Transverse colon (tissue), 4 donors: ENCODE data around the gene IFITM10. TPM values are rescaled to one million over a fixed set of nuclear protein-coding genes. Genes with fewer than 3 reads are reported as not detected.

Experiments
- DNase-seq: peaks from one replicate; pipeline ENCODE4 v3.0.0-alpha.2; 2019
- H3K27ac ChIP-seq, 4 donors: fragments of 200-600 bp; sonication (generic); 2 replicates each; pipeline ENCODE4 v1.5.1; 2016 to 2018; ENCODE audit warnings: inconsistent platforms in 4 of 4
- H3K27me3 ChIP-seq: fragments of 200-600 bp; sonication (generic); 2 replicates; pipeline ENCODE4 v1.5.1; 2017; ENCODE audit warnings: inconsistent platforms
- H3K36me3 ChIP-seq, 4 donors: fragments of 200-600 bp; sonication (generic); 2 replicates each; pipeline ENCODE4 v1.5.1; 2017 to 2019; ENCODE audit warnings: inconsistent platforms in 4 of 4
- H3K4me1 ChIP-seq, 4 donors: fragments of 200-600 bp; sonication (generic); 2 replicates each; pipeline ENCODE4 v1.5.1; 2017 to 2020; ENCODE audit warnings: inconsistent platforms in 4 of 4
- H3K4me3 ChIP-seq, 4 donors: fragments of 200-600 bp; sonication (generic); 1 replicate in 1 of 4; 2 replicates in 3 of 4; pipeline versions ENCODE4 v1.5.1 to v1.6.1; 2017 to 2019; ENCODE audit warnings: inconsistent platforms in 4 of 4
- H3K9me3 ChIP-seq, 2 donors: fragments of 200-600 bp; sonication (generic); 2 replicates each; pipeline ENCODE4 v1.5.1; 2017 to 2019; ENCODE audit warnings: inconsistent platforms in 2 of 2
- CTCF ChIP-seq, 5 experiments: fragments of 200-600 bp in 3 of 5; fragments of 450-650 bp in 2 of 5; sonication (generic) in 3 of 5; IDR thresholded peaks; 1 replicate in 2 of 5; 2 replicates in 3 of 5; pipeline ENCODE4 v1.5.1; 2016 to 2017; ENCODE audit warnings: antibody characterized with exemption in 5 of 5, inconsistent platforms in 3 of 5, mild to moderate bottlenecking in 2 of 5, moderate library complexity in 1 of 5
- EP300 ChIP-seq: sonication (generic); formaldehyde crosslinking; IDR thresholded peaks from one replicate; pipeline ENCODE4 v1.6.1; 2017; ENCODE audit warnings: antibody characterized with exemption, low read depth
- POLR2A ChIP-seq: fragments of 450-650 bp; IDR thresholded peaks from one replicate; pipeline ENCODE4 v1.6.1; 2016; ENCODE audit warnings: antibody characterized with exemption, mild to moderate bottlenecking, moderate library complexity
- POLR2AphosphoS5 ChIP-seq, 3 donors: sonication (generic); formaldehyde crosslinking; IDR thresholded peaks; one replicate each; pipeline ENCODE4 v1.6.1; 2016; ENCODE audit warnings: antibody characterized with exemption in 3 of 3
- WGBS, 2 donors: methylation state at CpG; one replicate each; pipeline ENCODE4 v1.1.5; 2018; ENCODE audit warnings: low coverage in 1 of 2; 5-methylcytosine and 5-hydroxymethylcytosine counted together
- in situ Hi-C, 4 donors: fragments of 200-750 bp; cut with MboI; loops; one replicate each; pipeline versions ENCODE4 v1.15.0 to v1.15.1; 2017; ENCODE audit warnings: low sequenced_read_pairs in 3 of 4, low pct_ligation_motif_present in 1 of 4, low pct_unique_long_range_greater_than_20kb in 1 of 4
- intact Hi-C: fragments of 100-400 bp; cut with DNase I; formaldehyde crosslinking; loops from one replicate; pipeline ENCODE4 v1.15.1; 2023; ENCODE audit warnings: low total_unique reads
- total RNA-seq, 4 donors: library from RNA; depleted of rRNA; stranded (reverse); fragments of >200 nt; gene quantifications; one replicate each; pipeline ENCODE4 v1.1.0, GENCODE V29; 2016

IFITM10 gene
- total RNA-seq, 4 donors from 2014 or later, result 0.68 to 13.5 (median 1.3) TPM

GRCh38 chr11:1736447-1736992 lies 13.9 kb downstream of the IFITM10 start:
- DNase-seq, result no peak
- H3K4me1 ChIP-seq, result no peaks in the 10 kb centered on the region
- peaks cover 0 to 5% of the 10 kb centered on the region in 2 donors for H3K9me3 ChIP-seq
- intact Hi-C loops, result no loop called here
- no peak overlapping the region for H3K4me3 ChIP-seq
- peaks cover 60% of the 10 kb centered on the region for H3K27me3 ChIP-seq
- no peaks in the 10 kb centered on the region for H3K36me3 ChIP-seq
- H3K27ac ChIP-seq, result no peak overlapping the region
- TF ChIP-seq CTCF (IDR thresholded peaks at IDR 0.05), result no peak
- TF ChIP-seq EP300, result no peak
- peak; percentile 15 for TF ChIP-seq POLR2A
- in situ Hi-C loops, result no loop called here
- 64 to 68% methylated on average over 3 of the region's 3 CpGs for WGBS, 2 donors

- intact Hi-C loops, result no loop called here
- WGBS, 2 donors, result 80 to 83% methylated on average over 6 to 16 of the region's 16 CpGs
- no peak overlapping the region for H3K27ac ChIP-seq
- no peaks in the 10 kb centered on the region for H3K4me1 ChIP-seq
- in situ Hi-C loops, result no loop called here
- no peak for TF ChIP-seq POLR2A
- DNase-seq, result no peak
- no peak overlapping the region for H3K4me3 ChIP-seq
- peaks cover 63% of the 10 kb centered on the region for H3K27me3 ChIP-seq
- H3K36me3 ChIP-seq, result no peaks in the 10 kb centered on the region
- H3K9me3 ChIP-seq, result peaks cover 0 to 5% of the 10 kb centered on the region in 2 donors
Measured at GRCh38 chr11:1735271-1735670, 15.1 kb downstream of the IFITM10 start.

- intact Hi-C loops (no loop called here), in situ Hi-C loops (no loop called here)
- H3K27ac ChIP-seq, result no peak overlapping the region
- H3K4me1 ChIP-seq, result no peaks in the 10 kb centered on the region
- no peak overlapping the region for H3K4me3 ChIP-seq
- DNase-seq, result no peak
- peaks cover 0 to 5% of the 10 kb centered on the region in 2 donors for H3K9me3 ChIP-seq
- TF ChIP-seq EP300 (no peak), POLR2AphosphoS5 (IDR thresholded peaks at IDR 0.05) (no peak), POLR2A (no peak)
- H3K27me3 ChIP-seq, result peaks cover 70% of the 10 kb centered on the region
- no peaks in the 10 kb centered on the region for H3K36me3 ChIP-seq
- WGBS, 2 donors, result 76% methylated on average over 7 of the region's 10 CpGs; no CpG with 5 or more reads in 1 of the 2 donors
Measured at GRCh38 chr11:1734641-1735081, 15.7 kb downstream of the IFITM10 start.

GRCh38 chr11:1733716-1734640 lies 16.4 kb downstream of the IFITM10 start:
- no peak for DNase-seq
- H3K36me3 ChIP-seq, result no peaks in the 10 kb centered on the region
- WGBS, 2 donors, result 19 to 72% methylated on average over 3 to 26 of the region's 28 CpGs
- intact Hi-C loops, result no loop called here
- no peaks in the 10 kb centered on the region for H3K4me1 ChIP-seq
- in situ Hi-C loops, result no loop called here
- TF ChIP-seq EP300 (no peak), CTCF (IDR thresholded peaks at IDR 0.05) (no peak), POLR2AphosphoS5 (IDR thresholded peaks at IDR 0.05) (no peak), POLR2A (no peak)
- peaks cover 72% of the 10 kb centered on the region for H3K27me3 ChIP-seq
- H3K9me3 ChIP-seq, result peaks cover 0 to 5% of the 10 kb centered on the region in 2 donors
- no peak overlapping the region for H3K4me3 ChIP-seq
- no peak overlapping the region for H3K27ac ChIP-seq

- Histone ChIP-seq H3K36me3 (no peaks in the 10 kb centered on the region), H3K4me3 (no peak overlapping the region), H3K27ac (no peak overlapping the region), H3K9me3 (peaks cover 0 to 5% of the 10 kb centered on the region in 2 donors), H3K27me3 (peaks cover 79% of the 10 kb centered on the region), H3K4me1 (no peaks in the 10 kb centered on the region)
- DNase-seq, result no peak
- 60% methylated on average over 14 of the region's 14 CpGs; no CpG with 5 or more reads in 1 of the 2 donors for WGBS, 2 donors
- in situ Hi-C loops, result no loop called here
- TF ChIP-seq POLR2A, result no peak
- no peak for TF ChIP-seq EP300
- no peak for TF ChIP-seq CTCF (IDR thresholded peaks at IDR 0.05)
- TF ChIP-seq POLR2AphosphoS5 (IDR thresholded peaks at IDR 0.05), result no peak
- intact Hi-C loops, result no loop called here
Measured at GRCh38 chr11:1733009-1733715, 17.2 kb downstream of the IFITM10 start.
